ENCODE data around the gene UPB1.

Gene UPB1

GRCh38 chr22:24566899-24567511, 71.9 kb downstream of the UPB1 start:
- no peak for DNase-seq (ENCODE audit: low read depth)

- no peak for DNase-seq (ENCODE audit: low read depth)
Measured at GRCh38 chr22:24567668-24568067, 72.5 kb downstream of the UPB1 start.

- no peak for DNase-seq (ENCODE audit: low read depth)
Measured at GRCh38 chr22:24571266-24571665, 76.1 kb downstream of the UPB1 start.

- no peak for DNase-seq (ENCODE audit: low read depth)
Measured at GRCh38 chr22:24576778-24577177, 81.6 kb downstream of the UPB1 start.
